Natural killer cell (primary cell): ENCODE results near the gene PXDC1. TPM values are rescaled to one million over a fixed set of nuclear protein-coding genes. Genes with fewer than 3 reads are reported as not detected.

Experiments
- ATAC-seq, 3 donors: fragments of 150-1000 bp in 2 of 3; fragments of 200-7000 bp in 1 of 3; cut with Tn5 transposase; 1 replicate in 1 of 3; 2 replicates in 2 of 3; pipeline ENCODE4 v1.10.0; 2021; ENCODE audit warnings: mild to moderate bottlenecking in 2 of 3, moderate library complexity in 2 of 3
- DNase-seq, 2 donors: peaks; one replicate each; pipeline versions ENCODE4 v3.0.0 to v3.0.0-alpha.2; 2013 to 2021; ENCODE audit warnings: mixed read lengths in 1 of 2
- H3K27ac ChIP-seq: one replicate; pipeline ENCODE4 v1.5.1; 2013; ENCODE audit warnings: mild to moderate bottlenecking, low read length
- H3K27me3 ChIP-seq: one replicate; pipeline ENCODE4 v1.6.1; 2013; ENCODE audit warnings: low read length; ENCODE audit not compliant: control insufficient read depth, insufficient read depth
- H3K36me3 ChIP-seq: one replicate; pipeline ENCODE4 v1.6.1; 2013; ENCODE audit warnings: low read length; ENCODE audit not compliant: control insufficient read depth, insufficient read depth
- H3K4me1 ChIP-seq: one replicate; pipeline ENCODE4 v1.6.1; 2013; ENCODE audit warnings: low read length; ENCODE audit not compliant: control insufficient read depth, insufficient read depth
- H3K4me3 ChIP-seq: one replicate; pipeline ENCODE4 v1.5.1; 2013; ENCODE audit warnings: low read length
- H3K9me3 ChIP-seq: one replicate; pipeline ENCODE4 v1.6.1; 2013; ENCODE audit warnings: low read length; ENCODE audit not compliant: control insufficient read depth, insufficient read depth
- H3K27ac Mint-ChIP-seq, 2 donors: one replicate each; pipeline ENCODE4 v1.8.0; 2022; ENCODE audit warnings: mild to moderate bottlenecking in 2 of 2, mixed read lengths in 2 of 2, moderate library complexity in 1 of 2
- H3K27me3 Mint-ChIP-seq, 2 donors: one replicate each; pipeline ENCODE4 v1.8.0; 2022; ENCODE audit warnings: low read depth in 2 of 2, mixed read lengths in 2 of 2
- H3K36me3 Mint-ChIP-seq: one replicate; pipeline ENCODE4 v1.8.0; 2022; ENCODE audit warnings: mixed read lengths
- H3K4me1 Mint-ChIP-seq, 2 donors: one replicate each; pipeline ENCODE4 v1.8.0; 2022; ENCODE audit warnings: mixed read lengths in 2 of 2
- H3K4me3 Mint-ChIP-seq: one replicate; pipeline ENCODE4 v1.8.0; 2022; ENCODE audit warnings: mild to moderate bottlenecking, moderate library complexity, mixed read lengths
- H3K9me3 Mint-ChIP-seq, 2 donors: one replicate each; pipeline ENCODE4 v1.8.0; 2022; ENCODE audit warnings: mixed read lengths in 2 of 2
- WGBS: methylation state at CpG from one replicate; pipeline ENCODE4 v1.1.7; 2013; ENCODE audit warnings: missing lambda C conversion rate; ENCODE audit not compliant: insufficient coverage; 5-methylcytosine and 5-hydroxymethylcytosine counted together
- intact Hi-C: fragments of 100-400 bp; cut with micrococcal nuclease; formaldehyde crosslinking; loops from one replicate; pipeline ENCODE4 v1.14.2; 2022
- total RNA-seq, 4 donors: library from RNA; stranded (reverse); fragments of 120-200 nt in 1 of 4; gene quantifications; one replicate each; pipeline versions ENCODE4 v1.2.3 to v1.2.4, GENCODE V29; 2013 to 2022
- TF ChIP-seq, protein P1 (sequence below): fragments of 200-600 bp; IDR thresholded peaks from one replicate; pipeline ENCODE4 v1.8.0; 2022; ENCODE audit warnings: antibody characterized with exemption

PXDC1 gene
- total RNA-seq, 3 donors from 2014 or later (not counting 1 experiment from before 2014, with no cell fraction given) = 0.28 TPM; not detected in 1

DNA sequence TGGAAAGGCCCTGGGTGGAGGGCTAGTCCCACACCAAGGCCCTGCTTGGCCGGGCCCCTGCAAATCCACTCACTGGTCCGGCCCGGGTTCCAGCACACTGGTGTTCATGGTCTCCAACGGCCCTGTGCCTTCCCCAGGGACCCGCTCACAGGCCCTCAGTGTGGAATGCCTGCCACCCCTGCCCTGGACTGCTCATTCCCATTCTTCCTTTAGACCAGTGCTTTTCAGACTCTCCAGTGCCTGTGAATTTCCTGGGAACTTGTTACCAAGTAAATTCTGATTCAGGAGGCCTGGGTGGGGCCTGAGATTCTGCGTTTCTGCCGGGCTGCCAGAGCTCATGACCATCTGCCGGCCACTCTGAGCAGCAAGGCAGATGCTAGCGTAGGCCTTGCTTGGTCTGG lies 5.7 kb upstream of the PXDC1 start:
- DNase-seq = no peak
- Mint-ChIP-seq H3K27me3 (peaks cover 19 to 24% of the 10 kb centered on the region in 2 donors), H3K9me3 (no peaks in the 10 kb centered on the region), H3K27ac (no peak overlapping the region), H3K36me3 (no peaks in the 10 kb centered on the region), H3K4me3 (no peak overlapping the region), H3K4me1 (peaks cover 0 to 10% of the 10 kb centered on the region in 2 donors)
- H3K36me3 ChIP-seq = no peaks in the 10 kb centered on the region
- 95% methylated on average over 9 of the region's 9 CpGs for WGBS
- no peak overlapping the region for H3K27ac ChIP-seq
- H3K4me1 ChIP-seq = peaks cover 4% of the 10 kb centered on the region
- TF ChIP-seq, protein P1, sequence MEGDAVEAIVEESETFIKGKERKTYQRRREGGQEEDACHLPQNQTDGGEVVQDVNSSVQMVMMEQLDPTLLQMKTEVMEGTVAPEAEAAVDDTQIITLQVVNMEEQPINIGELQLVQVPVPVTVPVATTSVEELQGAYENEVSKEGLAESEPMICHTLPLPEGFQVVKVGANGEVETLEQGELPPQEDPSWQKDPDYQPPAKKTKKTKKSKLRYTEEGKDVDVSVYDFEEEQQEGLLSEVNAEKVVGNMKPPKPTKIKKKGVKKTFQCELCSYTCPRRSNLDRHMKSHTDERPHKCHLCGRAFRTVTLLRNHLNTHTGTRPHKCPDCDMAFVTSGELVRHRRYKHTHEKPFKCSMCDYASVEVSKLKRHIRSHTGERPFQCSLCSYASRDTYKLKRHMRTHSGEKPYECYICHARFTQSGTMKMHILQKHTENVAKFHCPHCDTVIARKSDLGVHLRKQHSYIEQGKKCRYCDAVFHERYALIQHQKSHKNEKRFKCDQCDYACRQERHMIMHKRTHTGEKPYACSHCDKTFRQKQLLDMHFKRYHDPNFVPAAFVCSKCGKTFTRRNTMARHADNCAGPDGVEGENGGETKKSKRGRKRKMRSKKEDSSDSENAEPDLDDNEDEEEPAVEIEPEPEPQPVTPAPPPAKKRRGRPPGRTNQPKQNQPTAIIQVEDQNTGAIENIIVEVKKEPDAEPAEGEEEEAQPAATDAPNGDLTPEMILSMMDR = no peak
- no peaks in the 10 kb centered on the region for H3K9me3 ChIP-seq
- peaks cover 3% of the 10 kb centered on the region for H3K27me3 ChIP-seq
- H3K4me3 ChIP-seq = no peak overlapping the region
- intact Hi-C loops = no loop called here
- ATAC-seq = no peak

DNA sequence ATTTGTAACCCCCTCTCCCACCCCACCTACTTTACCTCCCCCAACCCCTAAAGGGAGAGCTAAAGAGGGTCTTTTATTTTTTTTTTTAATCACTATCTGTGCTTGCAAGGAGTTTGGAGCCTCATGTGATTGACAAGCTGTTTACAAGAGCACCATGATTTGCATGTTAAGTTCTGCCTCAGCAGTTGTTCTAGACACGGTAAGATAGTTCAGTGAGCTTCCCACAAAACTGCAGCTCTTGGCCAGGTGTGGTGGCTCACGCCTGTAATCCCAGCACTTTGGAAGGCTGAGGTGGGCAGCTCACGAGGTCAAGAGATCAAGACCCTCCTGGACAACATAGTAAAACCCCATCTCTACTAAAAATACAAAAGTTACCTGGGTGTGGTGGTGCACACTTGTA lies 5.0 kb upstream of the PXDC1 start:
- H3K27me3 Mint-ChIP-seq = peaks cover 18 to 24% of the 10 kb centered on the region in 2 donors

DNA sequence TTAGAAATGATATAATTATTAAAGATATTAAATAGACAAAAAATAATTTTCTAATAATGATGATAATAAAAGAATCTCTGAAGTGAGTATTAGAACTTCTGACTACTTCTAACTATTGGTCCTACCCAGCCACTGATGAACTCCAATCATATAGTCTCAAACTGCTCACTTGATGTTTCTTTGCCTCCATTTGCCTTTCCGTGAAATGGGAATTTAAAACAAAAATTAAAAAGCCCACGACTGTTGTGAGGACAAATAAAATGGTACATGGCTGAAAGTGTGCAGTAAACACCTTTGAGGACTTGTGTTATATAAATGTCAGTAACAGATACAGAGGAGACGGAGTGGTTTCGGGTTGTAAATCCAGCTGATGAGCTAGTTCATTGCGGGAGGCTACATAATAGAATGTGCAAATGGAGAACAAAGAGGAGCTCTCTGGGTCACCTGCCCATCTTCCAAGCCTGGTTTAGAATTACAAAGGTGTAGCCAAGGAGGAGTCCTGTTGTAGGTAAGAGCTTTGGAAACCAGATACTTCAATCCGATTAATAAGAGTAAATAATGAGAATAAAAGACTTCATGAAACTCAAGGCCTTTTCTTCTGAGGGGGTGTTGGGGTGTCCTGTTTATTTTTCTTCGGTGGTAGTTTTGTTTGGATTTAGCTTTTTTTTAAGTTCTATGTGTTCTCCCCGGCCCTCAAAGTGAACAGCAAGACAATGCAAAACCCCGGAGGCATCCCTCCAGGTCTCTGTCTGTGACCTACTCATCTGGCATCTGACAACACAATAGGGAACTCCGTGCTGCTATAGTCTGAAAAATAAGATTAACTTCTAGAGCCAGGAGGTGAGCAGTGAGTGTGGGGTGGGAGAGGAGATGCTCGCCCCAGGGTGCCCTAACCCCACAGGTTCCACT lies 4.4 kb upstream of the PXDC1 start:
- H3K4me3 ChIP-seq = no peak overlapping the region
- peaks cover 10% of the 10 kb centered on the region for H3K4me1 ChIP-seq
- ATAC-seq (no peak), DNase-seq (no peak)
- 84% methylated on average over 9 of the region's 11 CpGs for WGBS
- peaks cover 5% of the 10 kb centered on the region for H3K27me3 ChIP-seq
- no peaks in the 10 kb centered on the region for H3K9me3 Mint-ChIP-seq
- no peak overlapping the region for H3K27ac Mint-ChIP-seq
- H3K4me3 Mint-ChIP-seq = no peak overlapping the region
- H3K27ac ChIP-seq = no peak overlapping the region
- intact Hi-C loops = no loop called here
- no peaks in the 10 kb centered on the region for H3K36me3 Mint-ChIP-seq
- H3K4me1 Mint-ChIP-seq = peaks cover 0 to 11% of the 10 kb centered on the region in 2 donors
- TF ChIP-seq, protein P1 = no peak
- no peaks in the 10 kb centered on the region for H3K9me3 ChIP-seq
- H3K27me3 Mint-ChIP-seq = peaks cover 18 to 24% of the 10 kb centered on the region in 2 donors
- no peaks in the 10 kb centered on the region for H3K36me3 ChIP-seq

More for the DNA sequence above, 5.0 kb upstream of the PXDC1 start:
- TF ChIP-seq, protein P1 = no peak
- H3K27me3 ChIP-seq = peaks cover 5% of the 10 kb centered on the region
- Mint-ChIP-seq H3K9me3 (no peaks in the 10 kb centered on the region), H3K27ac (no peak overlapping the region), H3K4me3 (no peak overlapping the region), H3K36me3 (no peaks in the 10 kb centered on the region), H3K4me1 (peaks cover 0 to 11% of the 10 kb centered on the region in 2 donors)
- H3K36me3 ChIP-seq = no peaks in the 10 kb centered on the region
- no peak for DNase-seq
- H3K9me3 ChIP-seq = no peaks in the 10 kb centered on the region
- no peak for ATAC-seq
- H3K27ac ChIP-seq = no peak overlapping the region
- 72% methylated on average over 3 of the region's 3 CpGs for WGBS
- no peak overlapping the region for H3K4me3 ChIP-seq
- intact Hi-C loops = no loop called here
- H3K4me1 ChIP-seq = peaks cover 6% of the 10 kb centered on the region
